ENCODE measurements around the gene ZBTB8OS.
"Not testable (repeated sequence)": the region's sequence is repeated elsewhere in the genome, so short reads cannot be mapped to it uniquely, and the experiment has no call there.

The ZBTB8OS gene

DNA sequence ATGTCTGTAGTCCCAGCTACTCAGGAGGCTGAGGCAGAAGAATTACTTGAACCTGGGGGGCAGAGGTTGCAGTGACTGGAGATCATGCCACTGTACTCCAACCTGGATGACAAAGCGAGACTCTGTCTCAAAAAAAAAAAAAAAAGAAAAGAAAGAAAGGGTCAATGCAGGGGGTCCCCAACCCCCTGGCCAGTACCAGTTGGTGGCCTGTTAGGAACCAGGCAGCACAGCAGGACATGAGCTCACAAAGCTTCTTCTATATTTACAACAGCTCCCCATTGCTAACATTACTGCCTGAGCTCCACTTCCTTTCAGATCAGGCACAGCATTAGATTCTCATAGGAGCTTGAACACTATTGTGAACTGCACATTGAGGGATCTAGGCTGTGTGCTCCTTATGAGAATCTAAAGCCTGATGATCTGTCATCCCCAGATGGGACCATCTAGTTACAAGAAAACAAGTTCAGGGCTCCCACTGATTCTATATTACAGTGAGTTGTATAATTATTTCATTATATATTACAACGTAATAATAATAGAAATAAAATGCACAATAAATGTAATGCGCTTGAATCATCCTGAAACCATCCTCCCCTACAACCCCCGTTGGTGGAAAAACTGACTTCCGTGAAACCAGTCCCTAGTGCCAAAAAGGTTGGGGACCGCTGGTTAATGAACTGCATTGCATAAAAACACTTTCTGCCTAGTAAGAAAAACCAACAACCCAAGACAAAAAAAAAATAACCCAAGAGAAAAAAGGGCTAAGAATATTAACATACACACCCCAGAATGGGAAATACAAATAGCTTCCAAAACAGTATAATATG is 2.8 kb downstream of the ZBTB8OS start:
- H3K4me3 ChIP-seq (ENCODE audit: low read depth, low read length) = no peak overlapping the region
- DNase-seq (ENCODE audit: low read depth) = no peak
- TF ChIP-seq CTCF (IDR thresholded peaks at IDR 0.05; ENCODE audit: control insufficient read depth, extremely low read depth, insufficient read depth) = no peak

DNA sequence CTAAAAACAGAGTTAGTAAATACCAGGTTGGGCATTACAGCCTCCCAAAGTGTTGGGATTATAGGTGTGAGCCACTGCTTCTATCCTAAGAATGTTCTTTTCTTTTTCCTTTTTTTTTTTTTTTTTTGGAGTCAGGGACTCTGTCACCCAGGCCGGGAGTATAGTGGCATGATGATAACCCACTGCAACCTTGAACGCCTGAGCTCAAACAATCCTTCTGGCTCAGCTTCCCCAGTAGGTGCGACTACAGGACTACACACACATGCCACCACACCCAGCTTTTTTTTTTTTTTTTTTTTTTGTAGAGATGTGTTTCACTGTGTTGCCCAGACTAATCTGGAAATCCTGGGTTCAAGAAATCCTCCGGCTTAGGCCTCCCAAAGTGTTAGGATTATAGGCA is 5.9 kb downstream of the ZBTB8OS start:
- DNase-seq (ENCODE audit: low read depth) = no peak
- H3K4me3 ChIP-seq (ENCODE audit: low read depth, low read length) = no peak overlapping the region
- no peak for TF ChIP-seq CTCF (IDR thresholded peaks at IDR 0.05; ENCODE audit: control insufficient read depth, extremely low read depth, insufficient read depth)

- DNase-seq (ENCODE audit: low read depth); H3K4me3 ChIP-seq (ENCODE audit: low read depth, low read length): not testable (repeated sequence)
Observed at GRCh38 chr1:32642292-32642827, 8.0 kb downstream of the ZBTB8OS start.

- DNase-seq (ENCODE audit: low read depth) = no peak
- TF ChIP-seq CTCF (IDR thresholded peaks at IDR 0.05; ENCODE audit: control insufficient read depth, extremely low read depth, insufficient read depth) = no peak
- H3K4me3 ChIP-seq (ENCODE audit: low read depth, low read length) = no peak overlapping the region
Observed at GRCh38 chr1:32639489-32640075, 10.8 kb downstream of the ZBTB8OS start.

DNA sequence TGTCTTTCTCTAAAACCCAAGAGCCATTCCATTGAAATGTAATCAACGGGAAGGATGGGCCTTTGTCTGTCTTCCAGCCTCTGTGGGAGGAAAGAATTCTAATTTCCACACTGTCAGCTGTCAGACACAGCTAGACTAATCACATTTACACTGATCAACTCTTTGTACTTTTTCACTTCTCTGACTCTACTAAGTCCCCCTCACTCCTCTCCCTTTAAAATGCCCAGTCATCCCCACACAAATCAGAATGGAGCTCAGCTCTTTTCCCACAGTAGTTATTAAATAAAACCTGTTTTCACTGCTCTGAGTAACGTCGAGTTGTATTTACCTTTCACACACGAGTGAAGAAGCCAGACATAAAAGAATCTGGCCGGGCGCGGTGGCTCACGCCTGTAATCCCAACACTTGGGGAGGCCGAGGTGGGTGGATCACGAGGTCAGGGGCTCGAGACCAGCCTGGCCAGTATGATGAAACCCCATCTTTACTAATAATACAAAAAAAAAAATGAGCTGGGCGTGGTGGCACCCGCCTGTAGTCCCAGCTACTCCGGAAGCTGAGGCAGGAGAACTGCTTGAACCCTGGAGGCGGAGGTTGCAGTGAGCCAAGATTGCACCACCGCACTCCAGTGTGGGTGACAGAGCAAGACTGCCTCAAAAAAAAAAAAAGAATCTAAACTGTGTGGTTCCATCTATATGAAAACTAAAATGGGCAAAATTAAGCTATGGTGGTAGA is 13.3 kb downstream of the ZBTB8OS start:
- no peak overlapping the region for H3K4me3 ChIP-seq (ENCODE audit: low read depth, low read length)
- no peak for TF ChIP-seq CTCF (IDR thresholded peaks at IDR 0.05; ENCODE audit: control insufficient read depth, extremely low read depth, insufficient read depth)
- DNase-seq (ENCODE audit: low read depth) = no peak

GRCh38 chr1:32635508-32636277 is 14.7 kb downstream of the ZBTB8OS start:
- H3K4me3 ChIP-seq (ENCODE audit: low read depth, low read length) = no peak overlapping the region
- DNase-seq (ENCODE audit: low read depth) = no peak
- TF ChIP-seq CTCF (IDR thresholded peaks at IDR 0.05; ENCODE audit: control insufficient read depth, extremely low read depth, insufficient read depth) = no peak
